ENCODE data around the gene SPATA2L.
A peak's percentile ranks its signal among the peaks of the same experiment; 100 is the strongest.
"Not testable (repeated sequence)": the region's sequence is repeated elsewhere in the genome, so short reads cannot be mapped to it uniquely, and the experiment has no call there.

Gene SPATA2L

GRCh38 chr16:89693931-89694783, 7.3 kb downstream of the SPATA2L start:
- Histone ChIP-seq H3K27ac (no peak overlapping the region), H3K4me3 (no peak overlapping the region)
- no peak for TF ChIP-seq CTCF (IDR thresholded peaks at IDR 0.05)
- DNase-seq (ENCODE audit: low spot score): peak; percentile 73

GRCh38 chr16:89693289-89693731, 8.2 kb downstream of the SPATA2L start:
- Histone ChIP-seq H3K27ac (no peak overlapping the region), H3K4me3 (no peak overlapping the region)
- TF ChIP-seq CTCF (IDR thresholded peaks at IDR 0.05): no peak
- DNase-seq (ENCODE audit: low spot score): peak; percentile 66

GRCh38 chr16:89691986-89692569, 9.4 kb downstream of the SPATA2L start:
- H3K27ac ChIP-seq: no peak overlapping the region
- TF ChIP-seq CTCF (IDR thresholded peaks at IDR 0.05): no peak
- H3K4me3 ChIP-seq: no peak overlapping the region
- peak; percentile 70 for DNase-seq (ENCODE audit: low spot score)

- DNase-seq (ENCODE audit: low spot score): no peak
- no peak for TF ChIP-seq CTCF (IDR thresholded peaks at IDR 0.05)
- Histone ChIP-seq H3K27ac (no peak overlapping the region), H3K4me3 (no peak overlapping the region)
Observed at GRCh38 chr16:89691231-89691985, 10.1 kb downstream of the SPATA2L start.

- DNase-seq (ENCODE audit: low spot score): peak; percentile 69
- no peak for TF ChIP-seq CTCF (IDR thresholded peaks at IDR 0.05)
- no peak overlapping the region for H3K4me3 ChIP-seq
- H3K27ac ChIP-seq: no peak overlapping the region
Observed at GRCh38 chr16:89690392-89690901, 11.1 kb downstream of the SPATA2L start.

GRCh38 chr16:89689621-89690020, 11.9 kb downstream of the SPATA2L start:
- not testable (repeated sequence) for H3K4me3 ChIP-seq; DNase-seq (ENCODE audit: low spot score); H3K27ac ChIP-seq

- no peak for DNase-seq (ENCODE audit: low spot score)
- H3K4me3 ChIP-seq: no peak overlapping the region
- no peak for TF ChIP-seq CTCF (IDR thresholded peaks at IDR 0.05)
- no peak overlapping the region for H3K27ac ChIP-seq
Observed at GRCh38 chr16:89689142-89689541, 12.4 kb downstream of the SPATA2L start.
